Lower leg skin (tissue), 4 donors: ENCODE data around the gene CAMTA1. TPM values are rescaled to one million over a fixed set of nuclear protein-coding genes. Genes with fewer than 3 reads are reported as not detected.

Experiments
- DNase-seq, 2 donors: peaks; one replicate each; pipeline ENCODE4 v3.0.0-alpha.2; 2019; ENCODE audit warnings: low spot score in 2 of 2
- H3K4me3 ChIP-seq: fragments of 200-600 bp; sonication (generic); 2 replicates; pipeline ENCODE4 v1.5.1; 2017; ENCODE audit warnings: mild to moderate bottlenecking, low read depth; ENCODE audit not compliant: poor library complexity, severe bottlenecking
- CTCF ChIP-seq, 3 donors: fragments of 450-650 bp; IDR thresholded peaks; one replicate each; pipeline ENCODE4 v1.5.1; 2016; ENCODE audit warnings: antibody characterized with exemption in 3 of 3, mild to moderate bottlenecking in 3 of 3, moderate library complexity in 2 of 3
- POLR2A ChIP-seq, 2 donors: fragments of 450-650 bp; IDR thresholded peaks; one replicate each; pipeline ENCODE4 v1.6.1; 2016 to 2017; ENCODE audit warnings: antibody characterized with exemption in 2 of 2, mild to moderate bottlenecking in 1 of 2, moderate library complexity in 1 of 2
- WGBS, 2 donors: methylation state at CpG; one replicate each; pipeline ENCODE4 v1.1.5; 2018; 5-methylcytosine and 5-hydroxymethylcytosine counted together
- intact Hi-C: fragments of 100-400 bp; cut with DNase I; formaldehyde crosslinking; loops from one replicate; pipeline ENCODE4 v1.15.0; 2023; ENCODE audit warnings: low total_unique reads
- total RNA-seq, 4 donors: library from RNA; depleted of rRNA; stranded (reverse); fragments of >200 nt; gene quantifications; one replicate each; pipeline ENCODE4 v1.1.0, GENCODE V29; 2016

CAMTA1 gene
- total RNA-seq, 4 donors from 2014 or later = 24.4 to 52.3 (median 32.9) TPM

- TF ChIP-seq CTCF (IDR thresholded peaks at IDR 0.05) (no peak), POLR2A (IDR thresholded peaks at IDR 0.05) (no peak)
- no peak for DNase-seq
- H3K4me3 ChIP-seq = no peak overlapping the region
- intact Hi-C loops = no loop called here
- WGBS, 2 donors = 68 to 70% methylated on average over 23 of the region's 23 CpGs
These were observed 751.0 kb downstream of the CAMTA1 start for GRCh38 chr1:7535934-7536878.

DNA sequence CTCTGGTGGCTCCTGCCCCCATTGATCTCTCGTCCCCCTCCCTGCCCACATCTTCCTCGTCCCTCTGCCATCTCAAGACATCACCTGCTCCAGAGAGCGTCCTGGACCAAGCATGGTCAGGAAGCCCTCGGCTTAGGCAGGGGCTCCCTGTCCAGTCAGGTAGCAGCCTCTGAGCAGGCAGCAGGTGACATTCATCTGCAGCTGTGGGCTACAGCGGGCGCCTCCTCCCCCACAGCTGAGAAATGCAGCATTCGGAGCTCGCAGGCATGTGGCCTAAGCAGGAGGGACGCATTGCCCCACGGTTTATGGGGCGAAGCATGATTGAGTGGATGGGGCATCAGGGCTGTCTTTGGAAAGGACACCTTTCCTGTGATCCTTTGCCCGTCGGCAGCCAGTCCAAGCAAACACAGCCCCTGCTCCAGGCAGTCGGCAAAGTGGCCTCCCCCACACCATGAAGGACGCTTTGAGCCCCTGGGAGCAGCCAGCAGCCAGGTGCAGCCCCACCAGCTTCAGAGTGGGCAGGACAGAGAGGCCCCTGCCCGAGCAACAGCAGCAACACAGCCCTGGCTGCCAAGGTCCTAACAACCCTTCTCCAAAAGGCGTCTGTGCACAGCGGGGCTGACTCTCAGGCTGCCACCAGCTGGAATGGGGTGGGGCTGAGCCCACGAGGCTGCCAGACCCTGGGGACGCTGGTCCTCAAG, 751.8 kb downstream of the CAMTA1 start:
- TF ChIP-seq CTCF (IDR thresholded peaks at IDR 0.05) = no peak
- TF ChIP-seq POLR2A (IDR thresholded peaks at IDR 0.05) = no peak
- no peak for DNase-seq
- no peak overlapping the region for H3K4me3 ChIP-seq
- intact Hi-C loops = no loop called here
- WGBS, 2 donors = 69% methylated on average over 16 to 18 of the region's 20 CpGs

- TF ChIP-seq POLR2A (IDR thresholded peaks at IDR 0.05) = no peak
- no peak for TF ChIP-seq CTCF (IDR thresholded peaks at IDR 0.05)
- intact Hi-C loops = no loop called here
- 65 to 70% methylated on average over 6 of the region's 6 CpGs for WGBS, 2 donors
- no peak overlapping the region for H3K4me3 ChIP-seq
- DNase-seq = no peak
These were observed 752.8 kb downstream of the CAMTA1 start for GRCh38 chr1:7538033-7538432.

GRCh38 chr1:7538849-7539768, 753.9 kb downstream of the CAMTA1 start:
- no peak for DNase-seq
- 69 to 70% methylated on average over 10 of the region's 10 CpGs for WGBS, 2 donors
- intact Hi-C loops = no loop called here
- TF ChIP-seq POLR2A (IDR thresholded peaks at IDR 0.05) (no peak), CTCF (IDR thresholded peaks at IDR 0.05) (no peak)
- no peak overlapping the region for H3K4me3 ChIP-seq

GRCh38 chr1:7539769-7540175, 754.5 kb downstream of the CAMTA1 start:
- TF ChIP-seq CTCF (IDR thresholded peaks at IDR 0.05) = no peak
- no peak for TF ChIP-seq POLR2A (IDR thresholded peaks at IDR 0.05)
- peak in 1 of 2 donors; percentile 24 for DNase-seq
- intact Hi-C loops = no loop called here
- 39 to 55% methylated on average over 7 of the region's 7 CpGs for WGBS, 2 donors
- H3K4me3 ChIP-seq = no peak overlapping the region
